HCT116 (cell line): ENCODE data around the gene MCC. TPM values are rescaled to one million over a fixed set of nuclear protein-coding genes. Genes with fewer than 3 reads are reported as not detected.

Experiments used
- ATAC-seq: fragments of 200-7000 bp; cut with Tn5 transposase; 2 replicates; pipeline ENCODE4 v1.9.1; 2020; ENCODE audit warnings: mild to moderate bottlenecking, moderate library complexity
- BruUV-seq: library from RNA; stranded (reverse); fragments of 400-500 nt; replicated peaks from 2 replicates; lab custom pipeline; 2021; lab: Mats Ljungman, UMichigan
- CTCF ChIA-PET: fragments of 300-600 bp; sonication (Branson Sonifier 250); formaldehyde crosslinking; loops from one replicate; lab custom pipeline; 2021; ENCODE audit warnings: antibody characterized with exemption; lab: Charles Lee
- POLR2A ChIA-PET: fragments of 300-600, 350-600 bp; sonication (Branson Sonifier 250); formaldehyde crosslinking; loops from one replicate; lab custom pipeline; 2021; ENCODE audit warnings: antibody characterized with exemption; lab: Charles Lee
- RAD21 ChIA-PET, 2 experiments: fragments of 300-600 bp; sonication (Branson Sonifier 250); formaldehyde crosslinking; loops; one replicate each; lab custom pipeline; 2023; ENCODE audit warnings: low total read pairs in 2 of 2; ENCODE audit not compliant: uncharacterized antibody in 2 of 2, unreplicated experiment in 2 of 2, low non-redundant PET in 1 of 2; lab: Charles Lee
- DNase-seq: peaks from one replicate; pipeline ENCODE4 v3.0.0-alpha.2; 2010; ENCODE audit warnings: low read depth, low spot score
- H2AFZ ChIP-seq: fragments of 200-600 bp; shearing (Covaris generic), sonication (generic); 2 replicates; pipeline ENCODE4 v1.6.1; 2017; ENCODE audit warnings: low read depth, mixed run types, mixed read lengths, antibody characterized with exemption, low read length; ENCODE audit not compliant: poor library complexity, severe bottlenecking
- H3K27ac ChIP-seq: 2 replicates; pipeline ENCODE4 v1.5.1; 2012; ENCODE audit warnings: low read depth, low read length
- H3K27me3 ChIP-seq: fragments of 200-600 bp; sonication (generic); 2 replicates; pipeline ENCODE4 v1.6.1; 2016; ENCODE audit warnings: mixed run types, low read length, mixed read lengths; ENCODE audit not compliant: insufficient read depth
- H3K36me3 ChIP-seq, 2 experiments: fragments of 200-500 bp in 1 of 2; fragments of 200-600 bp in 1 of 2; sonication (Bioruptor generic) in 1 of 2; sonication (generic) in 1 of 2; 2 replicates each; pipeline versions ENCODE4 v1.5.1 to v1.6.1; 2014 to 2016; ENCODE audit warnings: low read length in 2 of 2, inconsistent platforms in 1 of 2, mixed read lengths in 1 of 2, mixed run types in 1 of 2; ENCODE audit not compliant: insufficient read depth in 2 of 2, control insufficient read depth in 1 of 2
- H3K4me1 ChIP-seq, 2 experiments: fragments of 200-600 bp in 1 of 2; sonication (generic) in 1 of 2; 2 replicates each; pipeline versions ENCODE4 v1.5.1 to v1.6.1; 2012 to 2017; ENCODE audit warnings: low read length in 2 of 2, inconsistent platforms in 1 of 2, mild to moderate bottlenecking in 1 of 2, mixed read lengths in 1 of 2, mixed run types in 1 of 2, moderate library complexity in 1 of 2; ENCODE audit not compliant: insufficient read depth in 2 of 2, control insufficient read depth in 1 of 2
- H3K4me2 ChIP-seq: fragments of 200-600 bp; sonication (generic); 2 replicates; pipeline ENCODE4 v1.6.1; 2017; ENCODE audit warnings: mixed run types, low read length, mixed read lengths
- H3K4me3 ChIP-seq, 2 experiments: fragments of 200-600 bp in 1 of 2; sonication (generic) in 1 of 2; replicated peaks in 1 of 2; 2 replicates each; pipeline ENCODE4 v1.5.1; 2011 to 2016; ENCODE audit warnings: low read length in 2 of 2, control low read depth in 1 of 2, low read depth in 1 of 2, mild to moderate bottlenecking in 1 of 2, mixed read lengths in 1 of 2, mixed run types in 1 of 2
- H3K79me2 ChIP-seq: fragments of 200-600 bp; sonication (generic); 2 replicates; pipeline ENCODE4 v1.6.1; 2017; ENCODE audit warnings: mild to moderate bottlenecking, mixed run types, low read length, moderate library complexity, mixed read lengths; ENCODE audit not compliant: insufficient read depth
- H3K9ac ChIP-seq: fragments of 200-600 bp; sonication (generic); 2 replicates; pipeline ENCODE4 v1.6.1; 2016; ENCODE audit warnings: low read length, mixed read lengths
- H3K9me2 ChIP-seq: fragments of 200-600 bp; sonication (generic), shearing (Covaris generic); 2 replicates; pipeline ENCODE4 v1.6.1; 2017; ENCODE audit warnings: mixed run types, mild to moderate bottlenecking, moderate library complexity; ENCODE audit not compliant: insufficient read depth
- H3K9me3 ChIP-seq, 2 experiments: fragments of 200-500 bp in 1 of 2; fragments of 200-600 bp in 1 of 2; sonication (Bioruptor generic) in 1 of 2; sonication (generic) in 1 of 2; 2 replicates each; pipeline ENCODE4 v1.6.1; 2014 to 2017; ENCODE audit warnings: low read length in 2 of 2, mixed read lengths in 2 of 2, inconsistent platforms in 1 of 2, low read depth in 1 of 2, mild to moderate bottlenecking in 1 of 2, mixed run types in 1 of 2, moderate library complexity in 1 of 2; ENCODE audit not compliant: control insufficient read depth in 1 of 2, insufficient read depth in 1 of 2
- H4K20me1 ChIP-seq: fragments of 200-600 bp; sonication (generic), shearing (Covaris generic); 2 replicates; pipeline ENCODE4 v1.6.1; 2017; ENCODE audit warnings: mixed run types, mild to moderate bottlenecking, moderate library complexity; ENCODE audit not compliant: insufficient read depth
- CBX3 ChIP-seq: IDR thresholded peaks from 2 replicates; pipeline ENCODE4 v1.6.1; 2012; ENCODE audit warnings: low read depth
- CEBPB ChIP-seq: IDR thresholded peaks from 2 replicates; pipeline ENCODE4 v1.6.1; 2012; ENCODE audit warnings: low read depth
- EGR1 ChIP-seq: IDR thresholded peaks from 2 replicates; pipeline ENCODE4 v1.6.1; 2012; ENCODE audit warnings: low read depth
- FOSL1 ChIP-seq: IDR thresholded peaks from 2 replicates; pipeline ENCODE4 v1.6.1; 2012; ENCODE audit warnings: low read depth
- JUND ChIP-seq: IDR thresholded peaks from 2 replicates; pipeline ENCODE4 v1.6.1; 2012
- POLR2A ChIP-seq: IDR thresholded peaks from 2 replicates; pipeline ENCODE4 v1.7.0; 2011; ENCODE audit warnings: borderline replicate concordance; ENCODE audit not compliant: insufficient read depth, insufficient read length; ENCODE audit errors: extremely low read depth
- POLR2AphosphoS5 ChIP-seq: IDR thresholded peaks from 2 replicates; pipeline ENCODE4 v1.6.1; 2011; ENCODE audit warnings: mild to moderate bottlenecking, low read depth, low read length, moderate library complexity
- SIN3A ChIP-seq: IDR thresholded peaks from 2 replicates; pipeline ENCODE4 v1.6.1; 2012; ENCODE audit warnings: low read depth
- SP1 ChIP-seq: IDR thresholded peaks from 2 replicates; pipeline ENCODE4 v1.6.1; 2012; ENCODE audit warnings: low read depth
- SRF ChIP-seq: IDR thresholded peaks from 2 replicates; pipeline ENCODE4 v1.6.1; 2012; ENCODE audit warnings: low read depth
- TCF7L2 ChIP-seq: IDR thresholded peaks from 2 replicates; pipeline ENCODE4 v1.7.0; 2011; ENCODE audit warnings: borderline replicate concordance, inconsistent platforms; ENCODE audit not compliant: insufficient read depth, insufficient read length; ENCODE audit errors: extremely low read depth
- intact Hi-C: fragments of 100-400 bp; cut with micrococcal nuclease; formaldehyde crosslinking; loops from 2 replicates; pipeline ENCODE4 v1.10.0; 2022
- total RNA-seq: library from RNA; stranded (reverse); gene quantifications from one replicate; pipeline ENCODE4 v1.2.1, GENCODE V29; 2021; ENCODE audit not compliant: unreplicated experiment
- TF ChIP-seq, protein P1 (sequence below): IDR thresholded peaks from 2 replicates; pipeline ENCODE4 v1.6.1; 2012
- TF ChIP-seq, protein P2 (sequence below): IDR thresholded peaks from 2 replicates; pipeline ENCODE4 v1.6.1; 2012; ENCODE audit warnings: low read depth
- TF ChIP-seq, protein P3 (sequence below), 3 experiments: fragments of 200-600 bp in 1 of 3; sonication (generic) in 1 of 3; IDR thresholded peaks in 2 of 3; conservative IDR thresholded peaks in 1 of 3; 2 replicates each; pipeline ENCODE4 v1.5.1; 2012 to 2017; ENCODE audit warnings: low read depth in 2 of 3, low read length in 2 of 3, antibody characterized with exemption in 1 of 3, borderline replicate concordance in 1 of 3, control low read depth in 1 of 3, mild to moderate bottlenecking in 1 of 3, mixed read lengths in 1 of 3, mixed run types in 1 of 3, moderate library complexity in 1 of 3; ENCODE audit not compliant: insufficient read depth in 1 of 3
- TF ChIP-seq, protein P4 (sequence below): IDR thresholded peaks from 2 replicates; pipeline ENCODE4 v1.6.1; 2011; ENCODE audit warnings: mild to moderate bottlenecking, low read length, moderate library complexity; ENCODE audit not compliant: insufficient replicate concordance; ENCODE audit errors: extremely low read depth

Gene MCC
- total RNA-seq, 1 experiment from 2014 or later: 20.1 TPM

DNA sequence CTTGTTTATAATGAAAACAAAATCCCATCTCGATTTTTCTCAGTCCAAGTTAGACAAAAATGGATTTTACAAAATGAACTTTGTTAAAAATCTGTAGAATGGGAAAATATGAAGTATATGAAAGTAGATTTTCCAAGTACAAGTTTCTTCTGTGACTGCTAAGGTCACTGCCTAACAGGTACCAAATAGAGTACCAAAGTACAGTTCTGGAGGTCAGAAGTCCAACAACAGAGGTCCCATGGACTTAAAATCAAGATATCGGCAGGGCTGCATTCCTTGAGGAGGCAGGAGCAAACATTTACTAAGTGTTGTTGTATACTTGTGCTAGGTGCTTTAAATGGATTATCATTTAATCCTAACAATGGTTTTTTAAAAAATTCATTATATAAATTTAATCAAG lies 31.2 kb upstream of the MCC start:
- intact Hi-C loops: no loop called here
- BruUV-seq: no TSS peak
- 0 out of 2 replicates have a peak, but pooled peaks cover 4% of the 10 kb centered on the region for H4K20me1 ChIP-seq
- TF ChIP-seq POLR2AphosphoS5 (no peak), SIN3A (no peak), POLR2A (no peak), CEBPB (no peak), TCF7L2 (no peak), SP1 (no peak), JUND (no peak), FOSL1 (no peak), SRF (no peak), EGR1 (no peak), CBX3 (no peak)
- TF ChIP-seq, protein P1, sequence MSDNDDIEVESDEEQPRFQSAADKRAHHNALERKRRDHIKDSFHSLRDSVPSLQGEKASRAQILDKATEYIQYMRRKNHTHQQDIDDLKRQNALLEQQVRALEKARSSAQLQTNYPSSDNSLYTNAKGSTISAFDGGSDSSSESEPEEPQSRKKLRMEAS: no peak
- TF ChIP-seq, protein P2, sequence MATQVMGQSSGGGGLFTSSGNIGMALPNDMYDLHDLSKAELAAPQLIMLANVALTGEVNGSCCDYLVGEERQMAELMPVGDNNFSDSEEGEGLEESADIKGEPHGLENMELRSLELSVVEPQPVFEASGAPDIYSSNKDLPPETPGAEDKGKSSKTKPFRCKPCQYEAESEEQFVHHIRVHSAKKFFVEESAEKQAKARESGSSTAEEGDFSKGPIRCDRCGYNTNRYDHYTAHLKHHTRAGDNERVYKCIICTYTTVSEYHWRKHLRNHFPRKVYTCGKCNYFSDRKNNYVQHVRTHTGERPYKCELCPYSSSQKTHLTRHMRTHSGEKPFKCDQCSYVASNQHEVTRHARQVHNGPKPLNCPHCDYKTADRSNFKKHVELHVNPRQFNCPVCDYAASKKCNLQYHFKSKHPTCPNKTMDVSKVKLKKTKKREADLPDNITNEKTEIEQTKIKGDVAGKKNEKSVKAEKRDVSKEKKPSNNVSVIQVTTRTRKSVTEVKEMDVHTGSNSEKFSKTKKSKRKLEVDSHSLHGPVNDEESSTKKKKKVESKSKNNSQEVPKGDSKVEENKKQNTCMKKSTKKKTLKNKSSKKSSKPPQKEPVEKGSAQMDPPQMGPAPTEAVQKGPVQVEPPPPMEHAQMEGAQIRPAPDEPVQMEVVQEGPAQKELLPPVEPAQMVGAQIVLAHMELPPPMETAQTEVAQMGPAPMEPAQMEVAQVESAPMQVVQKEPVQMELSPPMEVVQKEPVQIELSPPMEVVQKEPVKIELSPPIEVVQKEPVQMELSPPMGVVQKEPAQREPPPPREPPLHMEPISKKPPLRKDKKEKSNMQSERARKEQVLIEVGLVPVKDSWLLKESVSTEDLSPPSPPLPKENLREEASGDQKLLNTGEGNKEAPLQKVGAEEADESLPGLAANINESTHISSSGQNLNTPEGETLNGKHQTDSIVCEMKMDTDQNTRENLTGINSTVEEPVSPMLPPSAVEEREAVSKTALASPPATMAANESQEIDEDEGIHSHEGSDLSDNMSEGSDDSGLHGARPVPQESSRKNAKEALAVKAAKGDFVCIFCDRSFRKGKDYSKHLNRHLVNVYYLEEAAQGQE: no peak
- TF ChIP-seq, protein P3, sequence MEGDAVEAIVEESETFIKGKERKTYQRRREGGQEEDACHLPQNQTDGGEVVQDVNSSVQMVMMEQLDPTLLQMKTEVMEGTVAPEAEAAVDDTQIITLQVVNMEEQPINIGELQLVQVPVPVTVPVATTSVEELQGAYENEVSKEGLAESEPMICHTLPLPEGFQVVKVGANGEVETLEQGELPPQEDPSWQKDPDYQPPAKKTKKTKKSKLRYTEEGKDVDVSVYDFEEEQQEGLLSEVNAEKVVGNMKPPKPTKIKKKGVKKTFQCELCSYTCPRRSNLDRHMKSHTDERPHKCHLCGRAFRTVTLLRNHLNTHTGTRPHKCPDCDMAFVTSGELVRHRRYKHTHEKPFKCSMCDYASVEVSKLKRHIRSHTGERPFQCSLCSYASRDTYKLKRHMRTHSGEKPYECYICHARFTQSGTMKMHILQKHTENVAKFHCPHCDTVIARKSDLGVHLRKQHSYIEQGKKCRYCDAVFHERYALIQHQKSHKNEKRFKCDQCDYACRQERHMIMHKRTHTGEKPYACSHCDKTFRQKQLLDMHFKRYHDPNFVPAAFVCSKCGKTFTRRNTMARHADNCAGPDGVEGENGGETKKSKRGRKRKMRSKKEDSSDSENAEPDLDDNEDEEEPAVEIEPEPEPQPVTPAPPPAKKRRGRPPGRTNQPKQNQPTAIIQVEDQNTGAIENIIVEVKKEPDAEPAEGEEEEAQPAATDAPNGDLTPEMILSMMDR (IDR thresholded peaks at IDR 0.05 in 2 of 3, conservative IDR thresholded peaks at IDR 0.05 in 1 of 3; ENCODE audit: borderline replicate concordance in 1 of 3, insufficient read depth in 1 of 3, low read depth in 2 of 3, low read length in 2 of 3): no peak
- TF ChIP-seq, protein P4, sequence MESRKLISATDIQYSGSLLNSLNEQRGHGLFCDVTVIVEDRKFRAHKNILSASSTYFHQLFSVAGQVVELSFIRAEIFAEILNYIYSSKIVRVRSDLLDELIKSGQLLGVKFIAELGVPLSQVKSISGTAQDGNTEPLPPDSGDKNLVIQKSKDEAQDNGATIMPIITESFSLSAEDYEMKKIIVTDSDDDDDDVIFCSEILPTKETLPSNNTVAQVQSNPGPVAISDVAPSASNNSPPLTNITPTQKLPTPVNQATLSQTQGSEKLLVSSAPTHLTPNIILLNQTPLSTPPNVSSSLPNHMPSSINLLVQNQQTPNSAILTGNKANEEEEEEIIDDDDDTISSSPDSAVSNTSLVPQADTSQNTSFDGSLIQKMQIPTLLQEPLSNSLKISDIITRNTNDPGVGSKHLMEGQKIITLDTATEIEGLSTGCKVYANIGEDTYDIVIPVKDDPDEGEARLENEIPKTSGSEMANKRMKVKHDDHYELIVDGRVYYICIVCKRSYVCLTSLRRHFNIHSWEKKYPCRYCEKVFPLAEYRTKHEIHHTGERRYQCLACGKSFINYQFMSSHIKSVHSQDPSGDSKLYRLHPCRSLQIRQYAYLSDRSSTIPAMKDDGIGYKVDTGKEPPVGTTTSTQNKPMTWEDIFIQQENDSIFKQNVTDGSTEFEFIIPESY: no peak
- TF ChIP-seq, all 23 proteins: peak for 0
- Histone ChIP-seq H3K9ac (no peak overlapping the region), H3K4me2 (no peak overlapping the region), H3K9me3 (no peaks in the 10 kb centered on the region), H3K27me3 (no peaks in the 10 kb centered on the region), H2AFZ (no peak overlapping the region), H3K27ac (no peak overlapping the region), H3K36me3 (peaks cover 2 to 3% of the 10 kb centered on the region in 2 experiments; a peak in 3 of 4 replicates), H3K4me1 (peaks cover 0 to 4% of the 10 kb centered on the region in 2 experiments; a peak in 1 of 4 replicates), H3K79me2 (peaks cover 91% of the 10 kb centered on the region), H3K4me3 (no peak overlapping the region), H3K9me2 (no peaks in the 10 kb centered on the region)
- ATAC-seq (no peak), DNase-seq (no peak)
- ChIA-PET CTCF (no interaction called here), POLR2A (no interaction called here), RAD21 (no interaction called here)
